HG02759 (cell line): ENCODE data around the gene LRRC27.
"Not testable (repeated sequence)": the region's sequence is repeated elsewhere in the genome, so short reads cannot be mapped to it uniquely, and the experiment has no call there.

Source experiments
- ATAC-seq: cut with Tn5 transposase; IDR thresholded peaks from one replicate; pipeline ENCODE4 v1.9.1; 2021; ENCODE audit warnings: mild to moderate bottlenecking, moderate library complexity; ENCODE audit not compliant: unreplicated experiment

LRRC27 gene

GRCh38 chr10:132372516-132373095, 40.6 kb downstream of the LRRC27 start:
- no peak for ATAC-seq

GRCh38 chr10:132373241-132373955, 41.4 kb downstream of the LRRC27 start:
- no peak for ATAC-seq

DNA sequence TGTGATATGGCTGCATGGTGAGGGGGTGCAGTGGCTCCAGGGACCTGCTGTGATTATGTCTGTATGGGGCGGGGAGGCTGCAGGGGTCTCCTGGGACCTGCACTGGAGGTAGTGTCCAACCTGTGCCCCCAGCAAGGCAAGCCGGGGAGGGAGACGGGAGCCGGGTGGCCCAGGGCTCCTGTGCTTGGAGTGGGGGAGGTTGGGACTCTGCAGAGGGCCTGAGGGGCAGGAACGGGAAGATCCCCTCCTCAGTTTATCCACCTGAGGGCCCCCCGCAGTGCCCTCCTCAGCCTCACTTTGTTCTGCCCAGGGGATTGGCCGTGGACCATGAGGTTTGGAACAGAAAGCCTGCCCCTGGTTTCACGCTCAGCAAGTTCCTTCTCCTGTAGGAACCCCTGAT, 42.2 kb downstream of the LRRC27 start:
- ATAC-seq, result no peak

DNA sequence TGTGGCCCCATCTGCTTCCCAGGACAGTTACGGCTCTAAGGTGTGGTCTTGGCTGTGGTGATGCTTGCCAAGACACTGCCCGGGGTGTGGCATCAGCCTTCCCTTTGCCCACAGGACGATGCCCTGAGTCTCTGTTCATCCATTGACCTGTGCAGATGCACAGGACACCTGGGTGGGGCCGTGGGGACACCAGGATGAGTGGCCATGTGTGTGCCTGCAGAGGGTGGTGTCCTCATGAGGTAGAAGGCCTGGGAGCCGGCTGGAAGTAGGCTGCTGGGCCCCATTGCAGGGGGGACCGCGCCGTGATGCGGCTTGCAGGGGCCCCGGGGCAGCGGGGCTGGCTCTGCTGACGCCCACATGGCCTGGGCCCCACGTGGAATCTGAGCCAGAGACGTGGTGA, 42.6 kb downstream of the LRRC27 start:
- ATAC-seq, result no peak

- ATAC-seq, result no peak
These were observed 43.3 kb downstream of the LRRC27 start for GRCh38 chr10:132375116-132375794.

GRCh38 chr10:132375795-132376297, 43.9 kb downstream of the LRRC27 start:
- no peak for ATAC-seq

GRCh38 chr10:132376394-132376851, 44.4 kb downstream of the LRRC27 start:
- ATAC-seq, result no peak

DNA sequence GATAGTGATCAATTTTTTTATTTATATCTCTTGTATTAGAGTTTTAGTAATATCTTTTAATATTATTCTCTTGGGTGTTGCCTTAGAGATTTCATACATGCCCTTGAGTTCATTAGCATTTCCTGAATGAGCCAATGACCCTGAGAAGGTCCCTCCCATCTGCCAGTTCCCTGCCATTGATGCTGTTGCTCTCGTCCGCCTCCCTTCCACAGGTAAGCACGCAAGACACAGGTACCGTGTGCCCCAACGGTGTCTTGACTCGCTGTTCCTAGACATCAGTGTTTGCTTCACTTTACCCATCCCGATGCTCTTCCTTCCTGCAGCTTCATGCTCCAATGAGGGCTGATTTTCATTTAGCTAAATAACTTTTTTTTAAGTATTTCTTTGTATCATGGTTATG, 45.3 kb downstream of the LRRC27 start:
- no peak for ATAC-seq

DNA sequence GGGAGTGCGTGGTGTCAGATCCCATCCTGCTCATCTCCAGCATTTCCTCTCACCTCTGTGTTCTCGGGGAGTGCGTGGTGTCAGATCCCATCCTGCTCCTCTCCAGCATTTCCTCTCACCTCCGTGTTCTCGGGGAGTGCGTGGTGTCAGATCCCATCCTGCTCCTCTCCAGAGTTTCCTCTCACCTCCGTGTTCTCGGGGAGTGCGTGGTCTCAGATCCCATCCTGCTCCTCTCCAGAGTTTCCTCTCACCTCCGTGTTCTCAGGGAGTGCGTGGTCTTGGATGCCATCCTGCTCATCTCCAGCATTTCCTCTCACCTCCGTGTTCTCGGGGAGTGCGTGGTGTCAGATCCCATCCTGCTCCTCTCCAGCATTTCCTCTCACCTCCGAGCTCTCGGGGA, 47.0 kb downstream of the LRRC27 start:
- not testable (repeated sequence) for ATAC-seq

DNA sequence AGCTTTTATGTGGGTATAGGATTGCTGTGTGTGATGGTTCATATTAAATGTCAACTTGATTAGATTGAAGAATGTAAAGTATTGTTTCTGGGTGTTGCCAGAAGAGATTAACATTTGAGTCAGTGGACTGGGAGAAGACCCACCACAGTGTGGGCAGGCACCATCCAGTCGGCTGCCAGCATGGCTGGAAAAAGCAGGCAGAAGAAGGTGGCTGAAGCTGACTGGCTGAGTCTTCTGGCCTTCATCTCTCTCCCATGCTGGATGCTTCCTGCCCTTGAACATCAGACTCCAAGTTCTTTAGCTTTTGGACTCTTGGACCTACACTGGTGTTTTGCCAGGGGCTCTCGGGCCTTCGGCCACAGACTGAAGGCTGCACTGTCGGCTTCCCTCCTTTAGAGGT, 49.0 kb downstream of the LRRC27 start:
- not testable (repeated sequence) for ATAC-seq

DNA sequence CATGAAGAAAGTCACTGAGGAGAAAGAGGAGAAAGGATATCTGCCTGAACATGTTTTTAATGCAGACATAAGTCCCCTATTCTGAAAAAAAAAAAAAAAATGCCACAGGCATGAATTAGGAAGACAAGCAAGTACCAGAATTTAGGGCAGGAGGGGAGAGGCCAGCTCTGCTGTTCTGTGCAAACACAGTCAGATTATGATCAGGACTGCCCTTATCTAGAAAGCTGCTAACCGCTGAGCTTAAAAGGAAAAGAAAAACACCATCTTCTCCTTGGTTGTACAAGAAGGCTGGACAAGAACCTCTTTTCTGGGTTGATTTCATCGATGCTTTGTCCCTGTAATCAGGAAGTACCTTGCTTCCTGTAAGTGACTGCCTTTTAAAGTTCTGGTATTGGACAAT, 49.7 kb downstream of the LRRC27 start:
- no peak for ATAC-seq

DNA sequence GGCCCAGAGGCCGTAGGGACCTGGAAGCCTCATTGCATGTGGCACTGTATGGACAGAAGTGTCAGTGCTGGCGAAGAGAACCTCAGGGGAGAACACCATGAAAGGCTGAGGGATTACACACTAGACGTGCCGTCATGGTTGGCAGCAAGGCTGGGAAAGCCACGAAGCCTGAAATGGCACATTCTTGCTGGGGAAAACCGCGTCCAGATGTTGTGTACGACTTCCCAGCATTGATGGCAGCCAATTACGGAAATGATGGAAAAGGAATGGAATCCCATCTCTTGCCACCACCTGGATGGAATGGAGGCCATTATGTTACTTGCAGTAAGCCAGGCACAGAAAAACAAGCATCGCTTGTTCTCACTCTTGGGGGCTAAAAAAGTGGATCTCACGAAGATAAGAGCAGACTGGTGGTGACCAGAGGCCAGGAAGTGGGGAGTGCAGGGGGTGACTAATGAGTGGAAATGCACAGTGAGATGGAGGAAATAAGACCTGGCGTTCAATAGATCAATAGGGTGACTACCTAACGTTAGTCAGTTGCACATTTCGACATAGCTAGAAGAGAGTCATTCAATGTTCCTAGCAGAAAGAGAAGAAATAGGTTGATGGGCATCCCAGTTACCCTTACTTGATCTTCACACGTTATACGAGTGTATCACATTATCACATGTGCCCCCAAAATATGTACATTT, 50.4 kb downstream of the LRRC27 start:
- no peak for ATAC-seq

DNA sequence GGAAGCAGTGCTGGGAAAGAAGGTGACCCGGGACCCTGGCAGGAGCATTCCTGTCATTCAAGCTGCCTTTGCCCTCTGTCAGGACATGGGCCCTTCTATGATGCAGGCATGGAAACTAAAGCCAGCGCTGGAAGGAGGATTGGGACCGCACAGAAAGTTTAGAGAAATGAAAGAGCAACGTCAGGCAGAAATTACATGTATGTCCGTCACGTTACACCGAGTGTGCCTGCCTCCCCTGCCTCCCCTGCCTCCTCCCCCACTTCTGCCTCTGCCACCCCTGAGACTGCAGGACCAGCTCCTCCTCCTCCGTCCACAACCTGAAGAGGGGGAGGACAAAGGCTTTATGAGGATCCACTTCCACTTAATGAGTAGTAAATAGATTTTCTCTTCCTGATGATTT, 51.1 kb downstream of the LRRC27 start:
- no peak for ATAC-seq

GRCh38 chr10:132383751-132384196, 51.8 kb downstream of the LRRC27 start:
- no peak for ATAC-seq

GRCh38 chr10:132384618-132385388, 52.8 kb downstream of the LRRC27 start:
- ATAC-seq, result no peak

DNA sequence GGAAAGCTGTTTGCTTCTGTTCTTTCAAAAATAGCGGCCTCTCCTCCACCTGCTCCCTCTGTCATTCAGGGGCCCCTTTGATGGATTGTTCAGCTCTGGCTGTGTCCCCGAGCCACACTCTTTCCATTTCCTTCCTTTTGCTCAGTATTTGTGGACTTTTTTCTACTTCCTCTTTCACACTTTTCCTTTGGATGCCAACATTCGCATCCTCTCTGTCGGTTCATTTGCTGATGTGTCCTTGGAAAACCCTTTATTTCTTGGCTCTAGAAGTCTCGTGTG, 53.3 kb downstream of the LRRC27 start:
- no peak for ATAC-seq

GRCh38 chr10:132385721-132386418, 53.9 kb downstream of the LRRC27 start:
- no peak for ATAC-seq

GRCh38 chr10:132386419-132386831, 54.4 kb downstream of the LRRC27 start:
- ATAC-seq, result no peak

DNA sequence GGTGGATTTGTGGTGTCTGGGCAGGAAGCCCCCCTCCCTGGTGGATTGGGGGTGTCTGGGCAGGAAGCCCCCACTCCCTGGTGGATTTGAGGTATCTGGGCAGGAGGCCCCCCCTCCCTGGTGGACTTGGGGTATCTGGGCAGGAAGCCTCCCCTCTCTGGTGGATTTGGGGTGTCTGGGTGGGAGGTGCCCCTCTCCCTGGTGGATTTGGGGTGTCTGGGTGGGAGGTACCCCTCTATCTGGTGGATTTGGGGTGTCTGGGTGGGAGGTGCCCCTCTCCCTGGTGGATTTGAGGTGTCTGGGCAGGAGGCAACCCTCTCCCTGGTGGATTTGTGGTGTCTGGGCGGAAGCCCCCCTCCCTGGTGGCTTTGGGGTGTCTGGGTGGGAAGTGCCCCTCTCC, 54.9 kb downstream of the LRRC27 start:
- ATAC-seq, result not testable (repeated sequence)

DNA sequence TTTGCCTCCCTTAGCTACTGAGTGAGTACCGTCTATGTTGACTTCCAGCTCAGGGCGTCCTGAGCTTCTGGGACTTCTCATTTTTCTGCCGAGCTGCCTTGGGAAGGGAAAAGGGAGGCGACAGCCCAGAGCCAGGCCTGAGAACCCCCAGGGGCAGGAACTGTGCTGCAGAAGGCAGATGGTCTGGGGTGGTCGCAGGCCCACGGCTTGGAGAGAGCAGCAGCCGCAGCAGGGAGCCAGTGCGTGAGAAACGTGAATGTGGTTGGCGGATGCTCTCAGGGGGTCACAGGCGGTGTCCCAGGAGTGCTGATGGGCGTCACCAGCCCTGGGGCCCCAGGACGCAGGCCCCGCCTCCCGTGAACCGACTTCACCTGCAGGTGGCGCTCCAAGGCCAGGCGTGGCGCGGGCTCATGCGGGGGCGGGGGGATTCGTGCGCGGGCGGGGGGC, 55.8 kb downstream of the LRRC27 start:
- peak; percentile 72 for ATAC-seq
